Measurements from ENCODE around the gene FCHSD2.
A peak's percentile ranks its signal among the peaks of the same experiment; 100 is the strongest.
"Not testable (repeated sequence)": the region's sequence is repeated elsewhere in the genome, so short reads cannot be mapped to it uniquely, and the experiment has no call there.

Gene FCHSD2

GRCh38 chr11:72872012-72872411 is 270.1 kb downstream of the FCHSD2 start:
- DNase-seq (ENCODE audit: low read depth), result no peak

GRCh38 chr11:72871119-72871518 is 271.0 kb downstream of the FCHSD2 start:
- DNase-seq (ENCODE audit: low read depth), result no peak

GRCh38 chr11:72869831-72870230 is 272.3 kb downstream of the FCHSD2 start:
- no peak for DNase-seq (ENCODE audit: low read depth)

GRCh38 chr11:72867970-72868369 is 274.1 kb downstream of the FCHSD2 start:
- DNase-seq (ENCODE audit: low read depth), result no peak

GRCh38 chr11:72864702-72865655 is 277.1 kb downstream of the FCHSD2 start:
- DNase-seq (ENCODE audit: low read depth), result no peak

GRCh38 chr11:72863916-72864315 is 278.2 kb downstream of the FCHSD2 start:
- DNase-seq (ENCODE audit: low read depth), result no peak

GRCh38 chr11:72863091-72863490 is 279.0 kb downstream of the FCHSD2 start:
- DNase-seq (ENCODE audit: low read depth), result no peak

- DNase-seq (ENCODE audit: low read depth), result no peak
These were observed 281.5 kb downstream of the FCHSD2 start for GRCh38 chr11:72860592-72860991.

- DNase-seq (ENCODE audit: low read depth), result no peak
These were observed 282.1 kb downstream of the FCHSD2 start for GRCh38 chr11:72860010-72860409.

- DNase-seq (ENCODE audit: low read depth), result no peak
These were observed 283.0 kb downstream of the FCHSD2 start for GRCh38 chr11:72859126-72859525.

- DNase-seq (ENCODE audit: low read depth), result not testable (repeated sequence)
These were observed 283.9 kb downstream of the FCHSD2 start for GRCh38 chr11:72858267-72858666.

GRCh38 chr11:72856551-72857345 is 285.4 kb downstream of the FCHSD2 start:
- DNase-seq (ENCODE audit: low read depth), result no peak

GRCh38 chr11:72856065-72856464 is 286.1 kb downstream of the FCHSD2 start:
- DNase-seq (ENCODE audit: low read depth), result no peak

GRCh38 chr11:72851726-72852125 is 290.4 kb downstream of the FCHSD2 start:
- DNase-seq (ENCODE audit: low read depth), result no peak

- no peak for DNase-seq (ENCODE audit: low read depth)
These were observed 291.3 kb downstream of the FCHSD2 start for GRCh38 chr11:72850832-72851231.

GRCh38 chr11:72848846-72849466 is 293.2 kb downstream of the FCHSD2 start:
- no peak for DNase-seq (ENCODE audit: low read depth)

GRCh38 chr11:72844356-72844755 is 297.8 kb downstream of the FCHSD2 start:
- DNase-seq (ENCODE audit: low read depth), result peak; percentile 66

GRCh38 chr11:72842653-72843330 is 299.3 kb downstream of the FCHSD2 start:
- DNase-seq (ENCODE audit: low read depth), result no peak

GRCh38 chr11:72842126-72842525 is 300.0 kb downstream of the FCHSD2 start:
- no peak for DNase-seq (ENCODE audit: low read depth)

GRCh38 chr11:72841397-72841796 is 300.7 kb downstream of the FCHSD2 start:
- DNase-seq (ENCODE audit: low read depth), result no peak

GRCh38 chr11:72840780-72841179 is 301.3 kb downstream of the FCHSD2 start:
- DNase-seq (ENCODE audit: low read depth), result peak; percentile 80

Measured in GM04504 (cell line).